Measurements from ENCODE around the gene IVD.

Gene IVD

GRCh38 chr15:40439461-40439959 is 33.9 kb downstream of the IVD start:
- Histone ChIP-seq H3K27ac (ENCODE audit: low read depth, low read length) (no peak overlapping the region), H3K4me2 (ENCODE audit: low read length) (peak overlapping the region; percentile 86), H3K4me1 (ENCODE audit: control insufficient read depth, low read length) (peaks cover 34% of the 10 kb centered on the region), H3K79me2 (ENCODE audit: control insufficient read depth, low read length) (peaks cover 33% of the 10 kb centered on the region), H3K9me2 (replicated peaks; ENCODE audit: control insufficient read depth, low read length) (no peaks in the 10 kb centered on the region), H4K20me1 (ENCODE audit: control insufficient read depth, insufficient read depth, low read depth, low read length) (peaks cover 6% of the 10 kb centered on the region), H3K27me3 (ENCODE audit: control insufficient read depth, low read length) (peaks cover 64% of the 10 kb centered on the region), H3K36me3 (ENCODE audit: control insufficient read depth, low read length) (no peaks in the 10 kb centered on the region), H3K4me3 (ENCODE audit: low read length) (peak overlapping the region; percentile 73), H3F3A (ENCODE audit: control insufficient read depth, insufficient read depth) (no peaks in the 10 kb centered on the region), H3K9me3 (ENCODE audit: control insufficient read depth, insufficient read depth, low read length) (no peaks in the 10 kb centered on the region)
- TF ChIP-seq EZH2phosphoT487 (IDR thresholded peaks at IDR 0.05; ENCODE audit: borderline replicate concordance, low read length), result no peak
- TF ChIP-seq, protein P1, sequence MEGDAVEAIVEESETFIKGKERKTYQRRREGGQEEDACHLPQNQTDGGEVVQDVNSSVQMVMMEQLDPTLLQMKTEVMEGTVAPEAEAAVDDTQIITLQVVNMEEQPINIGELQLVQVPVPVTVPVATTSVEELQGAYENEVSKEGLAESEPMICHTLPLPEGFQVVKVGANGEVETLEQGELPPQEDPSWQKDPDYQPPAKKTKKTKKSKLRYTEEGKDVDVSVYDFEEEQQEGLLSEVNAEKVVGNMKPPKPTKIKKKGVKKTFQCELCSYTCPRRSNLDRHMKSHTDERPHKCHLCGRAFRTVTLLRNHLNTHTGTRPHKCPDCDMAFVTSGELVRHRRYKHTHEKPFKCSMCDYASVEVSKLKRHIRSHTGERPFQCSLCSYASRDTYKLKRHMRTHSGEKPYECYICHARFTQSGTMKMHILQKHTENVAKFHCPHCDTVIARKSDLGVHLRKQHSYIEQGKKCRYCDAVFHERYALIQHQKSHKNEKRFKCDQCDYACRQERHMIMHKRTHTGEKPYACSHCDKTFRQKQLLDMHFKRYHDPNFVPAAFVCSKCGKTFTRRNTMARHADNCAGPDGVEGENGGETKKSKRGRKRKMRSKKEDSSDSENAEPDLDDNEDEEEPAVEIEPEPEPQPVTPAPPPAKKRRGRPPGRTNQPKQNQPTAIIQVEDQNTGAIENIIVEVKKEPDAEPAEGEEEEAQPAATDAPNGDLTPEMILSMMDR (IDR thresholded peaks at IDR 0.05; ENCODE audit: low read depth, low read length, poor library complexity, severe bottlenecking), result no peak

- TF ChIP-seq, protein P1 (IDR thresholded peaks at IDR 0.05; ENCODE audit: low read depth, low read length, poor library complexity, severe bottlenecking), result no peak
- peak; percentile 37; the same call in 1 of the 2 replicates for TF ChIP-seq EZH2phosphoT487 (IDR thresholded peaks at IDR 0.05; ENCODE audit: borderline replicate concordance, low read length)
- H3K27me3 ChIP-seq (ENCODE audit: control insufficient read depth, low read length), result peaks cover 58% of the 10 kb centered on the region
- H3K27ac ChIP-seq (ENCODE audit: low read depth, low read length), result no peak overlapping the region
- H3K4me2 ChIP-seq (ENCODE audit: low read length), result peak overlapping the region; percentile 86
- H3K4me1 ChIP-seq (ENCODE audit: control insufficient read depth, low read length), result peaks cover 34% of the 10 kb centered on the region
- no peaks in the 10 kb centered on the region for H3K9me3 ChIP-seq (ENCODE audit: control insufficient read depth, insufficient read depth, low read length)
- peaks cover 9% of the 10 kb centered on the region for H4K20me1 ChIP-seq (ENCODE audit: control insufficient read depth, insufficient read depth, low read depth, low read length)
- peak overlapping the region; percentile 73 for H3K4me3 ChIP-seq (ENCODE audit: low read length)
- no peaks in the 10 kb centered on the region for H3F3A ChIP-seq (ENCODE audit: control insufficient read depth, insufficient read depth)
- no peaks in the 10 kb centered on the region for H3K9me2 ChIP-seq (replicated peaks; ENCODE audit: control insufficient read depth, low read length)
- peaks cover 39% of the 10 kb centered on the region for H3K79me2 ChIP-seq (ENCODE audit: control insufficient read depth, low read length)
- no peaks in the 10 kb centered on the region for H3K36me3 ChIP-seq (ENCODE audit: control insufficient read depth, low read length)
Observed at GRCh38 chr15:40439960-40440742, 34.6 kb downstream of the IVD start.

DNA sequence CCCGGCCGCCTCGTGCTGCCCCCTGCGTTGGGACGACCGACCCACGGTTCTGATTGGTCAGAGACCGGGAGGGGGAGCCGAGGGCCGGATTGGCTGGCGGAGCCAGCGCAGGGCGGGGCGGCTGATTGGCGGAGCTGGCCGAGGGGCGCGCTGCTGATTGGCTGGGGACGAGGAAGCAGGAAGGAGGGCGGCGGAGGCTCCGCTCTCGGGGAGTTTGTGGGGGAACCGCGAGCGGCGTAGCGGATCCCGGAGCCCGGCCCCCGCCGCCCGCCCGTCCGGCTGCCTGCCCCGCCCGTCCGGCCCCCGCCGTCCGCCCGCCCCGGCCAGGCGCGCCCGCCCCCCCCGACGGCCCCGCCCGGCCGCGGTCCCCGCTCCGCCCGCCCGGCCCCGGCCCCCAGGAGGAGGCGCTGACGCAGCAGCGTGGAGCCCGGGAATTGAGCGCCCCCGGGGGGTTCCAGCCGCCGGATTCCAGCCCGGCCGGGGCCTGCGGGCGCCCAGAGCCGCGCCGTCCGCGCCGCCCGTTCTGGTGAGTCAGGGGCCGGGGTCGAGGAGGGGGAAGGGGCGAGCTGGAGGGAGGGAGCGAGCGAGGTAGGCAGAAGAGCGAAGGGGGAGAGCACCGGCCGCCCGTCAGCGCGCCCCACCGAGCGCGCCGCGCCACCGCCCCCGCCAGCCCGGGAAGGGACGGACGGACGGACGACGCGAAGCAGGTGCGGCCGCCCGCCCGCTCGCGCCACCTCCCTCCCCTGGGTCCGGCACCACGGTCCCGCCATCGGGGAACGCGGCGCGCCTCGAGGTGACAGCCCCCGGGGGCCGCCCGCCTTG is 35.4 kb downstream of the IVD start, which contains the start of gene BAHD1:
Gene BAHD1 (plus strand): TSS at position 211 of the 822 bp plus-strand sequence. CDS start 17,512 bp downstream, outside the sequence.
- peaks cover 9% of the 10 kb centered on the region for H4K20me1 ChIP-seq (ENCODE audit: control insufficient read depth, insufficient read depth, low read depth, low read length)
- no peaks in the 10 kb centered on the region for H3K36me3 ChIP-seq (ENCODE audit: control insufficient read depth, low read length)
- peak within 1 kb of the TSS; percentile 80 for H3K4me3 ChIP-seq (ENCODE audit: low read length)
- no peak within 1 kb of the TSS for H3K27ac ChIP-seq (ENCODE audit: low read depth, low read length)
- peak within 1 kb of the TSS; percentile 87 for H3K4me2 ChIP-seq (ENCODE audit: low read length)
- no peak for TF ChIP-seq EZH2phosphoT487 (IDR thresholded peaks at IDR 0.05; ENCODE audit: borderline replicate concordance, low read length)
- TF ChIP-seq, protein P1 (IDR thresholded peaks at IDR 0.05; ENCODE audit: low read depth, low read length, poor library complexity, severe bottlenecking), result no peak
- H3K9me3 ChIP-seq (ENCODE audit: control insufficient read depth, insufficient read depth, low read length), result no peaks in the 10 kb centered on the region
- H3F3A ChIP-seq (ENCODE audit: control insufficient read depth, insufficient read depth), result no peaks in the 10 kb centered on the region
- H3K79me2 ChIP-seq (ENCODE audit: control insufficient read depth, low read length), result peaks cover 47% of the 10 kb centered on the region
- H3K27me3 ChIP-seq (ENCODE audit: control insufficient read depth, low read length), result peaks cover 50% of the 10 kb centered on the region
- peaks cover 32% of the 10 kb centered on the region for H3K4me1 ChIP-seq (ENCODE audit: control insufficient read depth, low read length)
- no peaks in the 10 kb centered on the region for H3K9me2 ChIP-seq (replicated peaks; ENCODE audit: control insufficient read depth, low read length)

All from DOHH2 (cell line).